Measurements from ENCODE around the gene BCCIP.

BCCIP gene

GRCh38 chr10:125848857-125849256 is 25.5 kb downstream of the BCCIP start:
- no peaks in the 10 kb centered on the region for H3F3A ChIP-seq (ENCODE audit: control insufficient read depth, insufficient read depth)
- H4K20me1 ChIP-seq (ENCODE audit: control insufficient read depth, insufficient read depth, low read depth, low read length), result 0 out of 2 replicates have a peak, but pooled peaks cover 2% of the 10 kb centered on the region
- H3K9me3 ChIP-seq (ENCODE audit: control insufficient read depth, insufficient read depth, low read length), result no peaks in the 10 kb centered on the region
- H3K4me2 ChIP-seq (ENCODE audit: low read length), result no peak overlapping the region
- no peak overlapping the region for H3K27ac ChIP-seq (ENCODE audit: low read depth, low read length)
- TF ChIP-seq EZH2phosphoT487 (IDR thresholded peaks at IDR 0.05; ENCODE audit: borderline replicate concordance, low read length) (no peak), CTCF (IDR thresholded peaks at IDR 0.05; ENCODE audit: low read depth, low read length, poor library complexity, severe bottlenecking) (no peak)
- H3K36me3 ChIP-seq (ENCODE audit: control insufficient read depth, low read length), result peaks cover 18% of the 10 kb centered on the region
- H3K9me2 ChIP-seq (replicated peaks; ENCODE audit: control insufficient read depth, low read length), result no peaks in the 10 kb centered on the region
- H3K79me2 ChIP-seq (ENCODE audit: control insufficient read depth, low read length), result no peaks in the 10 kb centered on the region
- no peak overlapping the region for H3K4me3 ChIP-seq (ENCODE audit: low read length)
- no peaks in the 10 kb centered on the region for H3K4me1 ChIP-seq (ENCODE audit: control insufficient read depth, low read length)
- H3K27me3 ChIP-seq (ENCODE audit: control insufficient read depth, low read length), result no peaks in the 10 kb centered on the region

- H3K4me1 ChIP-seq (ENCODE audit: control insufficient read depth, low read length), result no peaks in the 10 kb centered on the region
These were observed 26.1 kb downstream of the BCCIP start for GRCh38 chr10:125849448-125849847.

GRCh38 chr10:125850766-125851731 is 27.7 kb downstream of the BCCIP start:
- Histone ChIP-seq H4K20me1 (ENCODE audit: control insufficient read depth, insufficient read depth, low read depth, low read length) (0 out of 2 replicates have a peak, but pooled peaks cover 2% of the 10 kb centered on the region), H3K36me3 (ENCODE audit: control insufficient read depth, low read length) (peaks cover 13% of the 10 kb centered on the region), H3K4me1 (ENCODE audit: control insufficient read depth, low read length) (no peaks in the 10 kb centered on the region), H3K79me2 (ENCODE audit: control insufficient read depth, low read length) (no peaks in the 10 kb centered on the region), H3K9me3 (ENCODE audit: control insufficient read depth, insufficient read depth, low read length) (no peaks in the 10 kb centered on the region), H3F3A (ENCODE audit: control insufficient read depth, insufficient read depth) (no peaks in the 10 kb centered on the region), H3K9me2 (replicated peaks; ENCODE audit: control insufficient read depth, low read length) (no peaks in the 10 kb centered on the region), H3K27me3 (ENCODE audit: control insufficient read depth, low read length) (no peaks in the 10 kb centered on the region), H3K27ac (ENCODE audit: low read depth, low read length) (no peak overlapping the region), H3K4me3 (ENCODE audit: low read length) (no peak overlapping the region), H3K4me2 (ENCODE audit: low read length) (no peak overlapping the region)
- TF ChIP-seq CTCF (IDR thresholded peaks at IDR 0.05; ENCODE audit: low read depth, low read length, poor library complexity, severe bottlenecking), result no peak
- TF ChIP-seq EZH2phosphoT487 (IDR thresholded peaks at IDR 0.05; ENCODE audit: borderline replicate concordance, low read length), result no peak

More at GRCh38 chr10:125849448-125849847, 26.1 kb downstream of the BCCIP start:
- Histone ChIP-seq H3K4me3 (ENCODE audit: low read length) (no peak overlapping the region), H3K9me2 (replicated peaks; ENCODE audit: control insufficient read depth, low read length) (no peaks in the 10 kb centered on the region), H3K27me3 (ENCODE audit: control insufficient read depth, low read length) (no peaks in the 10 kb centered on the region), H4K20me1 (ENCODE audit: control insufficient read depth, insufficient read depth, low read depth, low read length) (0 out of 2 replicates have a peak, but pooled peaks cover 2% of the 10 kb centered on the region), H3F3A (ENCODE audit: control insufficient read depth, insufficient read depth) (no peaks in the 10 kb centered on the region), H3K4me2 (ENCODE audit: low read length) (no peak overlapping the region), H3K79me2 (ENCODE audit: control insufficient read depth, low read length) (no peaks in the 10 kb centered on the region), H3K36me3 (ENCODE audit: control insufficient read depth, low read length) (peaks cover 16% of the 10 kb centered on the region), H3K27ac (ENCODE audit: low read depth, low read length) (no peak overlapping the region), H3K9me3 (ENCODE audit: control insufficient read depth, insufficient read depth, low read length) (no peaks in the 10 kb centered on the region)
- TF ChIP-seq CTCF (IDR thresholded peaks at IDR 0.05; ENCODE audit: low read depth, low read length, poor library complexity, severe bottlenecking) (no peak), EZH2phosphoT487 (IDR thresholded peaks at IDR 0.05; ENCODE audit: borderline replicate concordance, low read length) (no peak)

Data from DOHH2 (cell line).